OCI-LY3 (cell line): ENCODE data around the gene EFL1.
A peak's percentile ranks its signal among the peaks of the same experiment; 100 is the strongest.
"Not testable (repeated sequence)": the region's sequence is repeated elsewhere in the genome, so short reads cannot be mapped to it uniquely, and the experiment has no call there.

Source experiments
- H2AFZ ChIP-seq: fragments of 200-600, 300-600 bp; shearing (Covaris generic); 2 replicates; pipeline ENCODE4 v1.6.0; 2014; ENCODE audit warnings: antibody characterized with exemption, low read depth, low read length
- H3K27ac ChIP-seq: fragments of 200-600, 300-600 bp; sonication (generic); 2 replicates; pipeline ENCODE4 v1.5.1; 2014; ENCODE audit warnings: mild to moderate bottlenecking, low read length, moderate library complexity, mixed read lengths
- H3K27me3 ChIP-seq: fragments of 200-600, 300-600 bp; sonication (generic); 2 replicates; pipeline ENCODE4 v1.6.1; 2014; ENCODE audit warnings: low read depth, low read length, mixed read lengths
- H3K36me3 ChIP-seq: fragments of 200-600, 300-600 bp; sonication (generic); replicated peaks from 2 replicates; pipeline ENCODE3; 2014; ENCODE audit warnings: low read depth, low read length, mixed read lengths
- H3K4me1 ChIP-seq: fragments of 300-600, 200-600 bp; sonication (generic); 2 replicates; pipeline ENCODE4 v1.6.1; 2014; ENCODE audit warnings: low read length, mixed read lengths
- H3K4me2 ChIP-seq: fragments of 200-600, 300-600 bp; sonication (generic); 2 replicates; pipeline ENCODE4 v1.6.1; 2014; ENCODE audit warnings: low read length, mixed read lengths
- H3K4me3 ChIP-seq: fragments of 300-600, 200-600 bp; sonication (generic); 2 replicates; pipeline ENCODE4 v1.5.1; 2014; ENCODE audit warnings: antibody characterized with exemption, mild to moderate bottlenecking, low read length, moderate library complexity
- H3K79me2 ChIP-seq: fragments of 300-600, 200-600 bp; shearing (Covaris generic); 2 replicates; pipeline ENCODE4 v1.6.1; 2014; ENCODE audit warnings: mild to moderate bottlenecking, low read length, mixed read lengths
- H3K9ac ChIP-seq: fragments of 300-600, 200-600 bp; shearing (Covaris generic); 2 replicates; pipeline ENCODE4 v1.6.0; 2014; ENCODE audit warnings: mild to moderate bottlenecking, low read length, moderate library complexity
- H3K9me3 ChIP-seq: fragments of 200-600, 300-600 bp; shearing (Covaris generic); 2 replicates; pipeline ENCODE4 v1.6.1; 2014; ENCODE audit warnings: low read length, mixed read lengths; ENCODE audit not compliant: insufficient read depth
- H4K20me1 ChIP-seq: fragments of 200-600, 300-600 bp; sonication (generic); 2 replicates; pipeline ENCODE4 v1.6.1; 2016; ENCODE audit warnings: low read length, mixed read lengths; ENCODE audit not compliant: insufficient read depth
- EZH2phosphoT487 ChIP-seq: fragments of 200-600 bp; shearing (Covaris generic); IDR thresholded peaks from 2 replicates; pipeline ENCODE4 v1.6.1; 2018; ENCODE audit warnings: antibody characterized with exemption, mixed run types, low read depth
- TF ChIP-seq, protein P1 (sequence below): fragments of 200-600, 300-600 bp; sonication (generic); IDR thresholded peaks from 2 replicates; pipeline ENCODE4 v1.5.1; 2014; ENCODE audit warnings: antibody characterized with exemption, low read length, low read depth

EFL1 gene

DNA sequence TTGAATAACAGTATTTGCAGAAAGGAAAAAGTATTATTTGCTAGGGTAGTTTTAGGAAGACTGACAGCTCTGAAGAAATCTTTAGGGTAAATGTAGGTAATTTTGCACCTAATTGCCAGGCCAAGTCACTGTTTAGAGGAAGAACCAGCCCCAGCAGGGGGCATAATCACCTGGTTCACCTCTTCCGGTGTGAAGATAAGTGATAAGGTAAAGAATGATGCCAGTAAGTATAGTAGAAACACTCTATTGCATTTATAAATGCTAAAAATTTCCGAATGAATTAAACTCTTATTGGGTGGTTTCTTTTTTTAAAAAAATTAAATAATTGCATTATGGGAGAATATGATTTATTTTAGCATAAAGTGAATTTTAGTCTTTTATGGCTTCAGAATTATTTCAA lies 21.8 kb upstream of the EFL1 start:
- not testable (repeated sequence) for H3K9ac ChIP-seq, H3K79me2 ChIP-seq, H3K4me2 ChIP-seq, H3K36me3 ChIP-seq, H3K9me3 ChIP-seq, H3K27me3 ChIP-seq, H4K20me1 ChIP-seq, H3K27ac ChIP-seq, H2AFZ ChIP-seq, H3K4me3 ChIP-seq
- H3K4me1 ChIP-seq = peaks cover 16% of the 10 kb centered on the region

DNA sequence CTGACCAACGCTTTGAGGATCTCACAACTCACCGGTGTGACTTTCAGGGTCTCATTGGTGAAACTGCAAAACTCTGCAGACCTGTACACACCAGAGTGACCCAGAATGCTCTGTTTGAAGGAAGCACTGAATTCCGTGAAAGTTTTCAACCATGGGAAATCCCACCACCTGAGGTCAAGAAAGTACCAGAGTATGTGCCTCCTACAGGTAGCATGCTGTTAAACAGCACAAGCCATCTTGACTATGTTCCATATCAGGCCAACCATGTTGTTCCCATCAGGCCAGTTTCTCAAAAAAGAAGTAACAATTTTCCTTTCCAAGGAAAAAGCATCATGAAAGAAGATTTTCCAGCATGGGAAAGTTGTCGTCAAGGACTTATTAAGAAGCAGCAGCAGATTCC lies 19.9 kb upstream of the EFL1 start:
- not testable (repeated sequence) for H3K27me3 ChIP-seq, H4K20me1 ChIP-seq, H3K27ac ChIP-seq, H3K4me2 ChIP-seq, H3K36me3 ChIP-seq, H3K79me2 ChIP-seq, H3K4me3 ChIP-seq, H3K9me3 ChIP-seq, H3K9ac ChIP-seq, H2AFZ ChIP-seq
- H3K4me1 ChIP-seq = peaks cover 13% of the 10 kb centered on the region

DNA sequence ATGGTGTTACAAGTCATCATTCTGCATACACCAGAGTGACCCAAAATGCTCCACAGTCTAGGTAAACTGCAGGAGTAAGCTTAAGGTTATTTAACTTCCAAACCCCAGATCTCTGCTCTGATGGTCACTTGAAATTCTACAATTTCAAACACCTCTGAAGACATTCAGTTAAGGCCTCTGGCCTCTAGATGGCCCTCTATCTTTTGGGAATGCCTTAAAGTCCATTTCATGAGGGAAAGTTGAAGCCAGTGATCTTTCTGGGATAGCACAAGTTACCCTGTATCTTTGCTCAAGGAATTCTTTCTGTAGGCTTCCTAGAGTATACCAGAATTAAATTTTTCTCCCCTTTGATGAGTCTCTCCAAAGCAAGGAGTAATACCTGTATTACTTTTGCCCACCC lies 18.7 kb upstream of the EFL1 start:
- H2AFZ ChIP-seq, H3K4me2 ChIP-seq, H4K20me1 ChIP-seq, H3K27me3 ChIP-seq, H3K9ac ChIP-seq, H3K79me2 ChIP-seq, H3K27ac ChIP-seq, H3K9me3 ChIP-seq, H3K4me1 ChIP-seq, H3K36me3 ChIP-seq, H3K4me3 ChIP-seq: not testable (repeated sequence)
- TF ChIP-seq, protein P1, sequence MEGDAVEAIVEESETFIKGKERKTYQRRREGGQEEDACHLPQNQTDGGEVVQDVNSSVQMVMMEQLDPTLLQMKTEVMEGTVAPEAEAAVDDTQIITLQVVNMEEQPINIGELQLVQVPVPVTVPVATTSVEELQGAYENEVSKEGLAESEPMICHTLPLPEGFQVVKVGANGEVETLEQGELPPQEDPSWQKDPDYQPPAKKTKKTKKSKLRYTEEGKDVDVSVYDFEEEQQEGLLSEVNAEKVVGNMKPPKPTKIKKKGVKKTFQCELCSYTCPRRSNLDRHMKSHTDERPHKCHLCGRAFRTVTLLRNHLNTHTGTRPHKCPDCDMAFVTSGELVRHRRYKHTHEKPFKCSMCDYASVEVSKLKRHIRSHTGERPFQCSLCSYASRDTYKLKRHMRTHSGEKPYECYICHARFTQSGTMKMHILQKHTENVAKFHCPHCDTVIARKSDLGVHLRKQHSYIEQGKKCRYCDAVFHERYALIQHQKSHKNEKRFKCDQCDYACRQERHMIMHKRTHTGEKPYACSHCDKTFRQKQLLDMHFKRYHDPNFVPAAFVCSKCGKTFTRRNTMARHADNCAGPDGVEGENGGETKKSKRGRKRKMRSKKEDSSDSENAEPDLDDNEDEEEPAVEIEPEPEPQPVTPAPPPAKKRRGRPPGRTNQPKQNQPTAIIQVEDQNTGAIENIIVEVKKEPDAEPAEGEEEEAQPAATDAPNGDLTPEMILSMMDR = peak; percentile 42; the same call in 1 of the 2 replicates

DNA sequence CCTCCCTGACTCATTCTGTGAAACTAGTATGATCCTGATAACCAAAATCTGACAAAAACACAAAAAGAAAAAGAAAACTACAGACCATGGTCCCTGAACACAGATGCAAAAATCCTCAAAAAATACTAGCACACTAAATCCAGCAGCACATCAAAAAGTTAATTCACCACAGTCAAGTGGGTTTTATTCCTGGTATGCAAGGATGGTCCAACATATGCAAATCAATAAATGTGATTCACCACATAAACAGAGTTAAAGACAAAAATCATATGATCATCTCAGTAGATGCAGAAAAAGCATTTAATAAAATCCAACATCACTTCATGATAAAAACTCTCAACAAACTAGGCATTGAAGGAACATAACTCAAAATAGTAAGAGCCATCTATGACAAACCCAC lies 12.9 kb upstream of the EFL1 start:
- Histone ChIP-seq H3K4me2 (no peak overlapping the region), H3K4me3 (no peak overlapping the region), H3K9me3 (peaks cover 3% of the 10 kb centered on the region; the same call in 1 of the 2 replicates), H2AFZ (no peak overlapping the region), H3K36me3 (peaks cover 14% of the 10 kb centered on the region), H3K27ac (no peak overlapping the region), H4K20me1 (no peaks in the 10 kb centered on the region), H3K9ac (no peak overlapping the region), H3K4me1 (no peaks in the 10 kb centered on the region), H3K79me2 (no peaks in the 10 kb centered on the region), H3K27me3 (no peaks in the 10 kb centered on the region)
- TF ChIP-seq, protein P1 = no peak
- no peak for TF ChIP-seq EZH2phosphoT487

DNA sequence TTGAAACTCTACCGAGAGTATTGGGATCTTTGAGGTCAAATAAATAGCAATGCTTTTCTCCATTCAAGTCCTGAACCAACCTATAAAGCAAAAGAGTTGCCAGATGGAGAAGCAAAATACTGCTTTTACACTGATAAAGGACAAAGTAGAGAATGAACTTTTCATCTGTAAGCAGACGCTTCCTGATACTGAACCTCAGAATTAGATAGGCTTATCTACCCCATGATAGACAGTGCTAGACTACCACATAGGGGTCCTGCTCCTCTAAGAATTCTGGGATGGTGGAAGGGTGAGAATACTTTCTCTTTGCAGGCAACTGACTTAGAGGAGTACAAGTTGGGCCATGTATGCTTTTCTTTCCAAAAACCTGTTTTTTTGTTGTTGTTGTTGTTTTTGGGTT lies 9.6 kb upstream of the EFL1 start:
- Histone ChIP-seq H3K27ac (no peak overlapping the region), H3K27me3 (no peaks in the 10 kb centered on the region), H3K4me1 (no peaks in the 10 kb centered on the region), H3K36me3 (peaks cover 14% of the 10 kb centered on the region), H3K79me2 (no peaks in the 10 kb centered on the region), H3K4me2 (no peak overlapping the region), H4K20me1 (no peaks in the 10 kb centered on the region), H3K4me3 (no peak overlapping the region), H3K9ac (no peak overlapping the region), H3K9me3 (peaks cover 3% of the 10 kb centered on the region; the same call in 1 of the 2 replicates), H2AFZ (no peak overlapping the region)
- no peak for TF ChIP-seq EZH2phosphoT487

DNA sequence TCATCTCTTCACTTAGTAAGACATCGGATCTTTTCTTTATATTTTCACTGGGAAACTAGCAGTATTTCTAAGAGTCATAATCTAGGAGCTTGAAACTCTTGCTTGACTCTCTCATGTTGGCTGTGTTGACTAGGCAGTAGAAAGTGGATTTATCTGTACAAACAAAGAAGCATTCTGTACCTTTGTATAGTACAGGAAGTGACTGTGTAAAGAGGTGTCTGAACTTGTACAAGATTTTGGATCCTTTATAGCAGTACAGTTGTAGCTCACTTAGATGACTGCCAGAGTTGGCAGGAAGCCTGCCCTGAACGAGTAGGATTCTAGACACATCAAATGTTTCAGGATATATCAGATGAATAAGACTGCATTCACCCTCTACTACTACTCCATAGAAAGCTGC lies 5.9 kb upstream of the EFL1 start:
- H3K4me1 ChIP-seq, H3K4me2 ChIP-seq, H3K79me2 ChIP-seq, H3K36me3 ChIP-seq, H3K4me3 ChIP-seq, H3K9ac ChIP-seq, H3K9me3 ChIP-seq, H2AFZ ChIP-seq, H3K27ac ChIP-seq, H4K20me1 ChIP-seq, H3K27me3 ChIP-seq: not testable (repeated sequence)

DNA sequence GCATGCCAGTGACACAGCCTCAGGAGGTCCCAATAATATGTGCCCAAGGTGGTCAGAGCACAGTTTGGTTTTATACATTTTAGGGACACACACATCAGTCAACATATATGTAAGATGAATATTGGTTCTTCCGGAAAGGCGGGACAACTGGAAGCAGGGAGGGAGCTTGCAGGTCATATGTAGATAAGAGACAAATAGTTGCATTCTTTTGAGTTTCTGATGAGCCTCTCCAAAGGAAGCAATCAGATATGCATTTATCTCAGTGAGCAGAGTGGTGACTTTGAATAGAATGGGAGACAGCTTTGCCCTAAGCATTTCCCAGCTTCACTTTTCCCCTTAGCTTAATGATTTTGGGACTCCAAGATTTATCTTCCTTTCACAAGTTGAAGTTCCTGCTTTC lies 4.6 kb upstream of the EFL1 start:
- H3K27ac ChIP-seq, H3K9me3 ChIP-seq, H3K27me3 ChIP-seq, H3K4me3 ChIP-seq, H2AFZ ChIP-seq, H3K4me2 ChIP-seq, H3K9ac ChIP-seq, H3K36me3 ChIP-seq, H3K4me1 ChIP-seq, H4K20me1 ChIP-seq: not testable (repeated sequence)
- peaks cover 14% of the 10 kb centered on the region for H3K79me2 ChIP-seq
